Left renal cortex interstitium (tissue), 4 donors: ENCODE data around the gene PJVK. TPM values are rescaled to one million over a fixed set of nuclear protein-coding genes. Genes with fewer than 3 reads are reported as not detected.
"Not testable (repeated sequence)": the region's sequence is repeated elsewhere in the genome, so short reads cannot be mapped to it uniquely, and the experiment has no call there.

Source experiments
- DNase-seq, 4 donors: peaks; one replicate each; pipeline ENCODE4 v3.0.0-alpha.2; 2013; ENCODE audit warnings: low read depth in 4 of 4, low spot score in 2 of 4, missing footprints in 1 of 4
- polyA plus RNA-seq, 4 donors: library from polyadenylated mRNA; unstranded; fragments of 120-200 nt; gene quantifications; one replicate each; pipeline ENCODE4 v1.2.1, GENCODE V29; 2013; ENCODE audit not compliant: insufficient read length in 4 of 4

PJVK gene
- polyA plus RNA-seq, 4 donors, result 6.5 to 23.4 (median 14.0) TPM

DNA sequence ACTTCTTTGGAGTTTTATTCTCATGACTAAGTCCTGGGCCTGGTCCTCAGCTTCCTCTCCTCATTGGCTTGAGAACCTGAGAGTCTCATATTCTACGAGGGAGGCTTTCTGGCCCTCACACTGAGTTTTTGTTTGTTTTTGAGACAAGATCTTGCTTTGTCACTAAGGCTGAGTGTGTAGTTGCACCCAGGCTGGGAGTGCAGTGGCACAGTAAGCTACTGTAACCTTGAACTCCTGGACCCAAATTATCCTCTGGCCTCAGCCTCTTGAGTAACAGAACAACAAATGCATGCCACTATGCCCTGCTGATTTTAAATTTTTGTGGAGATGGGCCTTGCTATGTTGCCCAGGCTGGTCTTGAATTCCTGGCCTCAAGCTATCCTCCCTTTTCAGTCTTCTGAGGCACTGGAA is 22.8 kb upstream of the PJVK start:
- DNase-seq, result no peak

- DNase-seq, result no peak
These were observed 21.8 kb upstream of the PJVK start for GRCh38 chr2:178429336-178429735.

- no peak for DNase-seq
These were observed 14.5 kb upstream of the PJVK start for GRCh38 chr2:178436662-178437061.

GRCh38 chr2:178441426-178441825 is 9.8 kb upstream of the PJVK start:
- no peak for DNase-seq

- DNase-seq, result no peak
These were observed 2.1 kb upstream of the PJVK start for GRCh38 chr2:178448968-178449661.

DNA sequence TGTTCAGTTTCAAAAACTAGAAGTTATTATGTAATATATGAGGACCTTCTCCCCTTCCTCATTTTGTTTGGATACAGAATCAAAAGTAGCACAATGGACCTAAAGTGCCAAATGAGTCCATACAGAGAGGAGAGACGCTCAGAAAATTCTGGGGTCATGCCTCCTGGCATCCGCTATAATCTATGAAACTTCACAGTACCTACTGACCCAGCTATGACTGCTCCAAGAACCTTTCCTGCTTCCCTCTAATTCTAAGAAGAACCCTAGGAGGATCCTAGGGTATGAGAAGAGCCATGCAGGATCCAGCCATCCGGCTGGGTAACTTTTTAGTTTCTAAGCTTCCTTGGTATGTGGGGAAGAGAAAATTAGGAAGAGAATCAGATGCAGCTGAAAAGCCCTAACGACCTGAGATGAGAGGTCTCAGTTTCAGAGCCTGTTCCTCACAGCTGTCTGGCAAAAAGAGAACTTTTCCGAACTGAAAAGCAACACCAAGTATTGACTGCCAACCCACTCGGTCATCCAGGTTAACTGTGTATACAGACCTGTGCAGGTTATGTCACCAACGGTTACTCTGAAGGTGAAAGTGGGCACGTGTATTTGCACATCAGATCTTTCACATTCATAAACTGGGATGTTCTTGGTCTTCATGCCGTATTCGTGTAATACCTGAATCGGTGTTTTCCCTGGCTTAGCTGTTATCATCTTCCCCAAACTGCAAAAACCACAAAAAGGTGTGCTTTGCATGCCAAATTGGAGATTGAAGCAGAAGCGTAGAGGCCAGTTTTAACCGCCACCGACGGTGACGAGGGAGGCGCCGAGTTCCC is 1.3 kb upstream of the PJVK start:
- no peak for DNase-seq

- DNase-seq, result no peak
These were observed 729 bp upstream of the PJVK start for GRCh38 chr2:178450524-178450773.

DNA sequence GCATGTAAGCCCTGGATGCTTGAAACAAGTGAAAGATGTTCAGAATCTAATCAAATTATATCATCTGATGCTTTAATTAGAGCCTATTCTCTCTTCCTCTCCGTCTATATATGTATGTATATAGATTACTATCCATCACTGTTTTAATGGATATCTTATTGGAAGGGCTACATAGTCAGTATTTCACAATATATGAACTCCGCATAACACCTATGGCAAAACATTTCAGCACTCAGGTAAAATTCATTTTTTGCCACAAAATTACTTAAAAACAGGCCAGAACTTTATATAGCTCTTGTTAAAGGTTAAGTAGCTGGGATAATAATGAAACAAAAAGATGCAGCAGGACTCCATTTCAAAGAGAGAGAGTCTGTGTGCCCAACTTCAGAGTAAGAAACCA is 1.2 kb downstream of the PJVK start:
- no peak for DNase-seq

DNA sequence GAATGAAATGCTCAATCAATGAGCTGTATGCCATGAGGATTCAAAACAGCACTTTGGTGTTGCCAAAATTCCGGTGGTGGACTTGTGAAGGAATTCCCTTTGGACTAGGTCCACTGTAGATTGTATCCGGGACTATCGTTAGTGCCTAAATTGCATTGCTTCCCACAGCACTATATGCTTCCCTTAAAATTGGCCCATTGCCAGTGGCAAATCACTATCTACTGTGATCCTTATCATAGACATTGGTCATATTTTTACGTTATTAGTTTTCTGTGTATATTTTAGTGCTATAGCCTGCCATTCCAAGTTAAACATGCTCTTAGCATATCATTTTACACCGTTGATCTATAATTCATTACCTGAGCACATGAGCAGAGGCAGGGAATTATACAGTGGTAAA is 1.7 kb downstream of the PJVK start:
- DNase-seq, result no peak

- DNase-seq, result no peak
These were observed 4.8 kb downstream of the PJVK start for GRCh38 chr2:178455947-178456346.

DNA sequence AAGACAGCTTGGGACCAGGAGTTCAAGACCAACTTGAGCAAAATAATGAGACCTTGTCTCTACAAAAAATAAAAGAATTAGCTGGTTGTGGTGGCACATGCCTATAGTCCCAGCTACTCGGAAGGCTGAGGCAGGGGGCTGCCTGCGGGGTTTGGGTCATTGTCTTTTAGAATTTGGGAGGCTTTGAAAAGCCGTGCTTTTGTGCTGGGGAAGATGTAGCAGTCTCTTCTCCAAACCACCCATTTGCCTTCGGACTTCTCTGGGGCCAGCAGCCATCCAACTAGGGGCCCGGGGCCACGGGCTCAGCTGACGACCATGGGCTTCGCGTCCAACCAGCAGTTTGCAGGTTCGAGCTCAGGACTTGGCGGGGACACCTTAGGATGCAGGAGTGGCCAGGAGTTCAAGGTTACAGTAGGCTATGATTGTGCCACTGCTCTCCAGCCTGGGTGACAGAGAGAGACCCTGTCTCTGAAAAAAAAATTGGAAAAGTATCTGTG is 6.3 kb downstream of the PJVK start:
- no peak for DNase-seq

DNA sequence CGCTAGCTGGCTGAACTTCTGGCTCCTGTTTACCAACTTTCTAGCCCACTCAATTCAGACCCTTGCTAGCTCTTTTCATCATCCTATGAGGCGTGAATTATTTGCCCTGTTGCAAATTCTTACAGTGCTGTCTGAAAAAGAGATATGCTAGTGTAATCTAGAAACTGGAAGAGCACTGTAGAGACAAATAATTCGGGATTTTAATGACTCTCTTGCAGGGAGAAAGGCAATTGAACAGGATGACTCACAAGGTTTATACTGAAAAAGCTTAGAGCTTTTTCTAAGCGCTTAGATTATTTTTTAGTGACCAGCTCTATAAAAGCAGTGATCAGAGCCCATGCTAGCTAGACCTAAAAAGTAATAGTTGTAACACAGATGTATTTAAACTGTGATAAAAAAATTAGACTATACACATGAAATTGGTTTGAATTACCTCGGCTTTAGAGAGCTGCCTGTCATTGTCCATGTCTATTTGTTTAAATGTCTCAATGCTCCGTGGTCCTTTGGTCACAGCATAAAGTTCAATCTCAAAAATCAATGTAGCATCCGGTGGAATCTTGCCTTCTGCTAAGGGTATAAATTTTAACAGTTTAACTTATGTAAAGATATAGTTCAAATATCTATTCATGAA is 18.2 kb downstream of the PJVK start:
- no peak for DNase-seq

DNA sequence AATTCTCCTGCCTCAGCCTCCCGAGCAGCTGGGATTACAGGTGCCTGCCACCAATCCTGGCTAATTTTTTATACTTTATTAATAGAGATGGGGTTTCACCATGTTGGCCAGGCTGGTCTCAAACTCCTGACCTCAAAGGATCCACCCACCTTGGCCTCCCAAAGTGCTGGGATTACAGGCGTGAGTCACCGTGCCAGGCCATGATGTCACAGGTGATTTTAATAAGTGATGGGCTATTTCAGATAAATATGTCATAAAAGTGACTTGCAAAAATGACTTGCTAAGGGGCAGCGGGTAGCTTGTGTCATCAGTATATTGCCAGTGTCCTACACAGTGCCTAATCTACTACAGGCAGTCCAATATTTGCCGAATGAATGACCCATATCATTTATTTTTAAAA is 20.1 kb downstream of the PJVK start:
- DNase-seq, result not testable (repeated sequence)

DNA sequence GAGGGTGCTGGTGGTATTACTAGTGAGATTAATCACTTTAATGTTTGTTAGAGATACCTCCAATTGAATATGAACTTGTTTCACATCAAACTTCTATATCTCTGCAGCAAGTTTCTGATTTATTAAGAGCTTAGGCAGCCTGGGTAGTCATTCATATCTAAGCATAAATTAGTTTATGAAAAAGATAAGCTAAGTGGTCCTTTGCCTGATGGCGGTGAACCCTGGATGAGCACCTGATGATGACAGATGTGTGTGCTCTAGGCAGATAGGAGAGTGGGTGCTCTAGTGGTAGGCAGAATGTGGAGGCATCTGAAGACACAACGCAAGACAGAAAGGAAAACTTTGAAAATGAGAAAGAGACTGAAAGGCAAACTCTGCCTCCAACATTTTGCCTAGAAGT is 22.2 kb downstream of the PJVK start:
- no peak for DNase-seq

- no peak for DNase-seq
These were observed 22.8 kb downstream of the PJVK start for GRCh38 chr2:178473931-178474330.

GRCh38 chr2:178474560-178474959 is 23.4 kb downstream of the PJVK start:
- no peak for DNase-seq

GRCh38 chr2:178476477-178476876 is 25.3 kb downstream of the PJVK start:
- no peak for DNase-seq

DNA sequence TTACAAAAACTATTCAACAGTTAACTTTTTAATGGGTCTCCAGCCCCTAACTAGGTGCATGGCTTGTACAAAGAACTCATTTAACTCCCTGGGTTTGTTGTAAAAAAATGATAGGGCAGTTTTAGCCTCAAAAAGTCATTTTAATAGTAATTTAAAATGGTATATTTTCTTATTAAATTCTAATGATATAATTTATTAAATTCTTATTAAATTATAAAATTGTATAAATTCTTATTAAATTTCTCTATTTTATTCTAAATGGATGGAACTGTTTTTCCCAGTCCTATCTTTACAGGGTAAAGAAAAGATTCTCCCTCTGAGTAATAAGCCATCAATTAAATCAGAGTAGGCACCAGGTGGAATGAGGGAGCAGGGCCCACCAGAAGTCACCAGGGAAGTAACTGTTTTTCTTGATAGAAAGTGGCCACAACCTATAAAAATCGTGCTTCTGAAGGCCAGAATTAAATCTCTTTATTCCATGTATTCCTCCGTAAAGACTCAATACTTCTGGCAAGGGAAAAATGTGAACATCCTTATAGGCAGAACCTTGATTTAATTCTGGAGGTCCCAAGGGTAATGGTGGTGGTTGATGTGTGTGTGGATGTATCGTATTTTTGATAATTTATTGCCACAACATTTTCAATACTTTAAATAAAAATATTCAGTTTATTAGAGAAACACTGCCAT is 26.4 kb downstream of the PJVK start:
- DNase-seq, result peak in 1 of 4 donors; percentile 81

DNA sequence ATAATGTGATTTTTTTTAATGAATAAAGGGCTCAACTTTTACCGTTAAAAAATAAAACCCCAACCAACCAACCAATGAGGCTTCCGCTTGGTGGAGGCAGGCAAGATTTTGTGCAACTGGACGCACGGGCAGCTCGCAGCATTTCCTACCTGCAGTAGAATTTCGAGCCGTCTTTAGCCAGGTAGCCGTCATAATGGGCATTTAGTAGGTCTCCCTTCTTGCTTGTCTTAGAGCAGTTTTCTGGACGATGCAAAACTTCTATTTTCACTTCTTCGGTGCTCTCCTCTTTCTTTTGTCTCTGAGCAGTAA is 26.9 kb downstream of the PJVK start:
- peak in 2 of 4 donors; percentile 24 to 63 for DNase-seq

DNA sequence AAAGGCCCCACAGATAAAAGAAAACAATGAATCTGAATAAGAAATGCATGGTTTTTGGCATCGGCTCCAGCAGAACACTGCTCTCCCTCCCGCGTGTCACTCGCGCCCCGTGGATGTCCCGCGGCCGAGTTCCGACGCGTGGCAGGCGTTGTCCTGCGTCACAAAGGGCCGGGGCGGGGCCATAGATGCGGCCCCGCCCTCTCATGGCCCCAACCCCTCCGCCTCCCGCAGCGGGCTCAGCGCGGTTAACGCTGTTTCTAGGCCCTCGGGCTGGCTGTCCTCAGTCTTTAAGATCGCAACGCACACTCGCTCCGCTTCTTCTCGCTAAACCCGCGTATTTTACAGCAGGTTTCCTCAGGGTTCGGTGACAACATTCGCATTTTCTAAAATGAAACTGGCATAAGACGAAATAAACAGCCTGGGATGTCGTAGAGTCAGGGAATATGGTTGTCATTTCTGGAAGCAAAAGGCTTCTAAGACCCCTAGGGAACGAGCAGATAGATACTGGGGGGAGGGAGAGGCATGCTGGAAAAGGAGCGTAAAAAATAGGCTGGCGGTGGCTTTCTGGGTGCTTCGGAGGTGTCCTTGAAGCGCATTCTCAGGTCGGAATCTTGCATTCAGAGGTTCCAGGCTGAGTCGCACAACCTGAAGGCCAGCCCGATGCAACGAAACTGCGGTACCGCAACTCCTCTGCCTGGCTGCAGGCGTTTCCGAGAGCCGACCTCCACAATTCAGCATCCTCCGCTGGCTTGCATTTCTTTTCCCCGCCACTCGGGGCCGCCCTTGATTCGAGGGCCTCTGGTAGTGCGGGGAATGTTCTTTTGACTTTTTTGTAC is 27.5 kb downstream of the PJVK start, which contains the start of gene FKBP7:
Gene FKBP7 (minus strand): TSS at position 162 of the 836 bp plus-strand sequence. CDS start 101 bp downstream, at position 61.
- DNase-seq, result peak; percentile 79 to 95 (median 83)
